HG03045 (cell line): ENCODE measurements around the gene NAA60.
"Not testable (repeated sequence)": the region's sequence is repeated elsewhere in the genome, so short reads cannot be mapped to it uniquely, and the experiment has no call there.

Source experiments
- ATAC-seq: cut with Tn5 transposase; IDR thresholded peaks from one replicate; pipeline ENCODE4 v1.9.1; 2021; ENCODE audit warnings: mild to moderate bottlenecking, moderate library complexity; ENCODE audit not compliant: unreplicated experiment

The NAA60 gene

GRCh38 chr16:3481696-3482658, 38.5 kb downstream of the NAA60 start:
- ATAC-seq = no peak

GRCh38 chr16:3482659-3483241, 39.3 kb downstream of the NAA60 start:
- no peak for ATAC-seq

DNA sequence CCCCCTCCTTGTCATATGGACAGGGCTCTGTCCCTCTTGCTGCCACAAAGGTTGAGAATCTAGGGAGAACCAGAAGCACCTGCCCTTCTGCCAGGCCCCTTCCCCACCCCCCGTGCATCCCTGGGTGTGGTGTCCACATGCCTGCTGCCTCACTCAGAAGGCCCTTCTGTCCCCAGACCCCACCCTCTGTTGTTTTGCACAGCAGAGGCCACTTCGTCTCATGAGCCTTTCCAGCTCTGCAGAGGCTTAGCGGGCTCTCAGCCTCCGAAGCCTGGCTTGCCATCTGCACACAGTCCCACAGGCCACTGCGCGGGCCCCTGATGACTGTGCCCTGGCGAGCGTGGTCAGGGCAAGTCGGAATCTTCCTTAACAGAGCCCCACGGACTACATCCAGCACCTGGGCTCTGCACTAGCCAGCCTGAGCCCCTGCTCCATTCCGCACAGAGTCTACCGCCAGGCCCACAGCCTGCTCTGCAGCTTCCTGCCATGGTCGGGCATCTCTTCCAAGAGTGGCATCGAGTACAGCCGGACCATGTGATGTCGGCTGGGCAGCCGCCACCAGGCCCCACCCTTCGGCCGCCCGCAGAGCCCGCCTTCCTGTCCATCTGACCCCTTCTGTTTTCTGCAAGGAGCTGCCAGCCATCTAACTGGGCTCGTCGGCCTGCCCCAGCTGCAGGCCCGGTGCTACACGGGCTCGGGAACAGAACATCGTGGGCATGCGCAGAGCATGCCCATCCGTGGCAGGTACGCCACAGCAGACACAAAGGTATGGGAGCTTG, 41.0 kb downstream of the NAA60 start:
- no peak for ATAC-seq

- ATAC-seq = no peak
These were observed 41.7 kb downstream of the NAA60 start for GRCh38 chr16:3485097-3485745.

DNA sequence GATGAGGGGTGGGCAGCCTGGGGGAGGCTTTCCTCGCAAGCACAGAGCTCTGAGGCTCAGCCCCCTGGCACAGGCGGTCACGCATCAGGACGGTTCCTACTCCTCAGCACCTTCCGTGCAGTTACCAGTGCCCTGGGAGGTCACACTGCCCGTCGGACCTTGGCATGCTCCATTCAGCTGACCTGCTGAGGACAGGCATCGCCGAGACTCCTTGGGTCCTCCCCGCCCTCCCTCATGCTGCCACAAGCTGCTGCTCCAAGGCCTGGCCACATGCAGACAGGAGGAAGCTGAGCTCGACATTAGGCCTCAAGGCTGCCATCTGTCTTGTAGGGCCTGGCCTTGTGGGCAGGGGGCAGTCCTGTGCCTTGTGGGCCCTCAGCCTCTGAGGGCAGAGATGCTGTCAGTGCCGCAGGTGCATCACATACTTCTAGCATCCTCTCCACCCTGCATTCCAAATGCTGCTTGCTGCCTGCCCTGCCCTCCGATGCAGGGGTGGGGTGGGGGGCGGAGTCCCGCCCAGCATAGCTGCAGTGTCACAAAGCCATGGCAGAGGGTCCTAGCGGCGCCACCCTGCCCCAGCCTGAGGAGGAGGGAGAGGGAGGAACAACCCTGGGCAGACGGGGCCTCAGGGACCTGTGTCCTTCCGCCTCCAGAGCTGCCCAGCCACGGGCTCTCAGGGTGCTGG, 42.5 kb downstream of the NAA60 start:
- no peak for ATAC-seq

- no peak for ATAC-seq
These were observed 43.2 kb downstream of the NAA60 start for GRCh38 chr16:3486506-3487215.

DNA sequence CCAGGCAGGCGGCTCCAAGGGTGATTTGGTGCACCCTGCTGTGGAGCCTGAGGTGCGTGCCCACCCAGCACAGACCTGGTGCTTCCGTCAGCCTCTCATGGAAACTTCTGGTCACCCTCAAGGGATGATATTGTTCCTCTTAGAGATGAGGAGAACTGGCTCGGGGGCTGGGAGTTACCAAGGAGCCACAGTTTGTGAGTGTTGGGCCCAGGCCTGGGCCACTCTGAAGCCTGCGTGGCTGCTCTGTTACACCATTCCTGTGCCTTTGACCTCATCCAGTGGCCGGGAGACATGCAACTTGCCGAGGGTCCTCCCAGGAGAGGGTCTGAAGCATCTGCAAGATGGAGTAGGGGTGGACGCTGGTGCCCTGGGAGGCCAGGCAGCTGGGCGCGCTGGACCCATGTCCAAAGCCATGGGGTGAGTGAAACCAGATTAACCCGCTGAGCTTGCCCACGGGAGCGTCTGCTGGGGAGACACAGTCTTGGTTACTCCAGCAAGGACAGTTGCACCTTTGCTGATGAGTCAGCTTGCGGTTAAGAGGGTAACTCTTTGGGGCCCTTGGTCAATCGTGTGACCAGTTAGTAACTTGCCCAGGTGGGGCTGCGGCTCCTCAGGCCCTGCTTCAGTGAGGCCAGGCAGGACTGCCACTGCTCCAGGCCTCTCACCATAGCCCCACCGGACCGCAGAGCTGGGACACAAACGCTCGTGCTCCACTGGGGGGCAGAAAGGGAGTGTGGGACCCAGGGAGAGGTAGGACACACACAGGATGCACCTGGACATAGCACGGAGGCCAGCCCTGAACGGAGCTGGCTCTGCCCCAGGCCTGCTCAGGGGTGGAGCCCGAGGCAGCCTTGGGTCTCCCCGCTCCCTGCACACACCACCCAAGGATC, 44.3 kb downstream of the NAA60 start:
- ATAC-seq = no peak

DNA sequence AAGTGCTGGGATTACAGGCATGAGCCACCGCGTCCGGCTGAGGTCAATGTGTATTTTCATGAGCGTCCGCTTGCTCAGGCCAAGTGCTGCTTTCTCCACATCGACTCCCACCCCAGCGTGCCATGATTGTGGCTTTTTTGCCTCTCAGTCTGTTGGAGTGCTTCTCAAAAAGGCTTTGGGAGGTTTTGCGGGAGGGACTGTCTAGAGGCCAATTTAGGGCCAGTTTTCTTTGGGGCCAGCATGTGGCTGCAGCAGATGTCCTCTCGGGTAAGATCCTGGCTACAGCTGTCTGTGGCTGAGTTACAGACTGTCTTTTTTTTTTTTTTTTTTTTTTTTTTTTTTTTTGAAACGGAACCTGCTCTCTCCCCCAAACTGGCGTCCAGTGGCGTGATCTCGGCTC, 45.3 kb downstream of the NAA60 start:
- ATAC-seq = no peak

DNA sequence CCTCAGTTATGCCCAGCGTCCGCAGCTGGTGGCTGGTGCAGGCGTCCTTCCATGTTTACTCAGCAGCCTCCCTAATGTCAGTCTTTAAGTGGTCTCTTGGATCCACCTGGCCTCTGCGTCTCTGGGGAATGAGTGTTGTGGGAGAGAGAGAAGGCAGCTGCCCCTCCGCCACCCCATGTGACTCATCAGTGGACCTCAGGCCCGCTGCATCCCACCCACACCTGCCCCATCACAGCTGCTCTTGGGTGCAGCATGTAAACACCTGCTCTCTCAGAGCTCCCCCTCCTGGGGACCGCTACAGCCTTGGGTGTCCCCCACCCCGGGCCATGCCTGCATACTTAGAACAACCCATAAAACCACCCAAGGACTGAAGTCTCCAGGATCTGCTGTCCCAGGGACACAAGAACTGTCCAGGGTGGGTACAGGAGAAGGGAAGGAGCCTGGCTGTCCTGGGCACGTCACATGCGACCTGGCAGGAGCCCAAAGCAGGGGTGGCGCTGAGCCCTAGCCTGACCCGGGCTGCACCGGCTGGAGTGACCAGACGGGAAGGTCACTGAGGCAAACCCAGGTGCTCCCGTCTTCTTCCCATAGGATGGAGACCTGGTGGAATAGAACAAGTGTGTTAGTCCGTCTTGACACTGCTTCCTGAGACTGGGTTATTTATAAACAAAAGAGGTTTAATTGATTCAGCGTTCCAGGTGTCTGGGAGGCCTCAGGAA, 47.6 kb downstream of the NAA60 start:
- no peak for ATAC-seq

DNA sequence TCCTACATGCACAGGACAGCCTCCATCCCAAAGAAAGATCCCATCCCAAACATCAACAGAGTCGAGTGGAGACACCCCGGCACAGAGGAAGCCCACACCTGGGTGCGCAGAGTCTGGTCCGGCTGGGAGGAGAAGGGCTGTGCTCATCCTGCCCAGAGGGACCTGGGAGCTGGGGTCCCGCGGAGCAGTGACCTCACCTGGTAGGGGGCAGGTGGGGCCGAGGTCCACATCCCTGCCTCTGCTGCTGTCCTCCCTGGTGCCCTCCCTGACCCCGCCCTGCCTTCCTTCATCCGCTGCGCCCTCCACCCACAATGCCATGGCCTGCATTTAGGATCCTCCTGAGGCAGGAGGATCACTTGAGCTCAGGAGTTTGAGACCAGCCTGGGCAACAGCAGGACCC, 48.9 kb downstream of the NAA60 start:
- ATAC-seq = no peak

- no peak for ATAC-seq
These were observed 51.0 kb downstream of the NAA60 start for GRCh38 chr16:3494386-3494973.

DNA sequence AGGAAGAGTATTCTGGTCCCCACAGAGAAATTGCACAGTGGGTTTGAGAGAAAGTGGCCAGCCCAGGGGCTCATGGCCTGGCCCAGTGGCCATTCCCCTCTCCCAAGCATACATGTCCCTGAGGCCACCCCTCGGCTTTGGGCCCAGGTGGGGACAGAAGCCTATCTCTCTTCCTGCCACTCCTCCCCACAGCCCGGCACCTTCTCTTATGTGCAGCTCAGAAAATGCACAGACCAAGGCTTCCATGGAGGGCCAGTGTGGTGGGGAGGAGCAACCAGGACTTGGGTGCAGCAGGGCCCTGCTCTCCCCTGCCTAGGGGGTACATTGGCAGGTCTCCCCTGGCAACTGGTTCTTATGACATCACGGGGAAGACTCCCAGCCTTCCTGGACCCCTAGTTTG, 51.7 kb downstream of the NAA60 start, which contains the start of gene C16orf90:
Gene C16orf90 (minus strand): TSS at position 314 of the 400 bp plus-strand sequence. CDS start 68 bp downstream, at position 246.
- ATAC-seq = no peak

GRCh38 chr16:3496386-3496785, 52.9 kb downstream of the NAA60 start:
- ATAC-seq = no peak

- no peak for ATAC-seq
These were observed 54.3 kb downstream of the NAA60 start for GRCh38 chr16:3497771-3498170.

GRCh38 chr16:3498988-3499387, 55.5 kb downstream of the NAA60 start:
- ATAC-seq = no peak

- not testable (repeated sequence) for ATAC-seq
These were observed 57.9 kb downstream of the NAA60 start for GRCh38 chr16:3501412-3501761.

DNA sequence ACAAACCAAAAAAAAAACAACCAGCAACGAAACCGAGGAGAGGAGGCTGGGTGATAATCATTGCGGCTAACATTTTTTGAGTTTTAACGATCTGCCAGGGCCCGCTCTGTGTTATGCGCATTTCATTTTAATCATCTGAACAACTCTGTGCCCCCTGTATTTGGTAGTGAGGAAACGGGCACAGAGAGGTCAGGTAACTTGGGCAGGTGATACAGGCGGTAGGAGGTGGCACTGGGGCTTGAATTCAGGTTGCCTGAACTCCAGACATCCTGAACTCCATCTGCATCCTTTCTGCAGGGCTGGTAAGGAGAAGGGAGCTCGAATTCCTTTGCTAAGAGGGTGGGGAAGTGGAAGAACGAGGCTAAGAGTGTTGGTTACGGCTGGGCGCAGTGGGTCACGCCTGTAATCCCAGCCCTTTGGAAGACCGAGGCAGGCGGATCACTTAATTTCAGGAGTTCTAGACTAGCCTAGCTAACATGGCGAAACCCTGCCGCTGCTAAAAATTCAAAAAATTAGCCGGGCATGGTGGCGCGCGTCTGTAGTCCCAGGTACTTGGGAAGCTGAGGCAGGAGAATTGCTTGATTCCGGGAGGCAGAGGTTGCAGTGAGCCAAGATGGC, 58.4 kb downstream of the NAA60 start:
- ATAC-seq = no peak
